Midbrain (tissue), 1 donor: ENCODE results near the gene SEMA3B.

Experiments used
- DNase-seq: peaks from one replicate; lab custom pipeline; 2025; lab: John Stamatoyannopoulos, UW

Gene SEMA3B

GRCh38 chr3:50317300-50317699, 48.4 kb downstream of the SEMA3B start:
- DNase-seq: no peak

- no peak for DNase-seq
These were observed 49.2 kb downstream of the SEMA3B start for GRCh38 chr3:50318163-50318562.

GRCh38 chr3:50318615-50319014, 49.7 kb downstream of the SEMA3B start:
- DNase-seq: no peak

- DNase-seq: no peak
These were observed 50.4 kb downstream of the SEMA3B start for GRCh38 chr3:50319181-50319893.

- no peak for DNase-seq
These were observed 51.1 kb downstream of the SEMA3B start for GRCh38 chr3:50319894-50320625.

- DNase-seq: peak; percentile 89
These were observed 51.9 kb downstream of the SEMA3B start for GRCh38 chr3:50320853-50321335.

GRCh38 chr3:50321336-50322114, 52.6 kb downstream of the SEMA3B start:
- peak; percentile 93 for DNase-seq

GRCh38 chr3:50322115-50322385, 53.1 kb downstream of the SEMA3B start:
- DNase-seq: no peak

- no peak for DNase-seq
These were observed 53.6 kb downstream of the SEMA3B start, which contains the start of gene HYAL2 for GRCh38 chr3:50322386-50323091. Gene HYAL2 (minus strand): TSS chr3:50322745. CDS start chr3:50320489, 2,256 bp downstream.

- no peak for DNase-seq
These were observed 54.2 kb downstream of the SEMA3B start for GRCh38 chr3:50323092-50323600.

GRCh38 chr3:50323614-50324199, 54.8 kb downstream of the SEMA3B start:
- DNase-seq: no peak

GRCh38 chr3:50324351-50325112, 55.6 kb downstream of the SEMA3B start:
- DNase-seq: peak; percentile 71

- no peak for DNase-seq
These were observed 56.1 kb downstream of the SEMA3B start for GRCh38 chr3:50325113-50325480.

GRCh38 chr3:50325497-50326181, 56.7 kb downstream of the SEMA3B start:
- no peak for DNase-seq

GRCh38 chr3:50326182-50326541, 57.2 kb downstream of the SEMA3B start:
- DNase-seq: no peak

- DNase-seq: no peak
These were observed 58.2 kb downstream of the SEMA3B start for GRCh38 chr3:50327129-50327528.
